Activated CD8-positive, alpha-beta memory T cell treated with anti-CD3 and anti-CD28 coated beads for 36 hours (primary cell): Measurements from ENCODE around the gene ARHGEF25. TPM values are rescaled to one million over a fixed set of nuclear protein-coding genes. Genes with fewer than 3 reads are reported as not detected.
"Not testable (repeated sequence)": the region's sequence is repeated elsewhere in the genome, so short reads cannot be mapped to it uniquely, and the experiment has no call there.

Experiments used
- CTCF ChIA-PET: fragments of 350-600 bp; sonication (Branson Sonifier 250); formaldehyde crosslinking; loops from one replicate; lab custom pipeline; 2021; ENCODE audit warnings: antibody characterized with exemption; lab: Charles Lee
- POLR2A ChIA-PET: fragments of 350-600 bp; sonication (Branson Sonifier 250); formaldehyde crosslinking; loops from one replicate; lab custom pipeline; 2021; ENCODE audit warnings: antibody characterized with exemption; lab: Charles Lee
- total RNA-seq, 2 experiments: library from RNA; stranded (reverse); gene quantifications; one replicate each; pipeline ENCODE4 v1.2.3, GENCODE V29; 2021

ARHGEF25 gene
- total RNA-seq, 2 experiments from 2014 or later: 1.6 to 2.3 TPM

- ChIA-PET POLR2A (no interaction called here), CTCF (interaction anchor here (0.7 to 4.1 kb wide), 4 partner anchors 9 to 79 kb away, joined by 3 to 21 read pairs (median 4); partner anchors contain the start of gene OS9)
Measured at GRCh38 chr12:57614948-57615500, 3.8 kb downstream of the ARHGEF25 start.

DNA sequence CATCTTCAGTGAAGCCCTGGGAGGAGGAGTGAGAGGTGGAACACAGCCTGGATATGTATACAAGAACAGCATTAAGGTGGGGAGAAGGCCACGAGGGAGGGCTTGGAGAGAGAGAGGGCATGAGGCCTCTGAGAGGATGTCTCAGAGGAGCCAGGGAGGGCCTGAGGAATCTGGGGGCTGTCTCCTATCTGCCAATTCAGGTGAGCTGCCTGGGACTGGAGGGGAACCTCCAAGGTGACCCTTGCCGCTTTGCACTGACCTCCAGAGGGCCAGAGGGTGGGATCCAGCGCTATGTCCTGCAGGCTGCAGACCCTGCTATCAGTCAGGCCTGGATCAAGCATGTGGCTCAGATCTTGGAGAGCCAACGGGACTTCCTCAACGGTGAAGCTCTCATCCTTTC is 4.4 kb downstream of the ARHGEF25 start:
- CTCF ChIA-PET: interaction anchor here (0.8 to 4.1 kb wide), 3 partner anchors 9 to 77 kb away, joined by 4 to 21 read pairs (median 4); no protein-coding TSS in a partner anchor

GRCh38 chr12:57616383-57617101 is 5.3 kb downstream of the ARHGEF25 start:
- POLR2A ChIA-PET: no interaction called here
- CTCF ChIA-PET: interaction anchor here (0.8 to 4.1 kb wide), 4 partner anchors 8 to 76 kb away, joined by 3 to 21 read pairs (median 4); no protein-coding TSS in a partner anchor

More for the DNA sequence above, 4.4 kb downstream of the ARHGEF25 start:
- POLR2A ChIA-PET: no interaction called here

GRCh38 chr12:57617942-57618341 is 6.7 kb downstream of the ARHGEF25 start:
- ChIA-PET POLR2A (no interaction called here), CTCF (no interaction called here)

DNA sequence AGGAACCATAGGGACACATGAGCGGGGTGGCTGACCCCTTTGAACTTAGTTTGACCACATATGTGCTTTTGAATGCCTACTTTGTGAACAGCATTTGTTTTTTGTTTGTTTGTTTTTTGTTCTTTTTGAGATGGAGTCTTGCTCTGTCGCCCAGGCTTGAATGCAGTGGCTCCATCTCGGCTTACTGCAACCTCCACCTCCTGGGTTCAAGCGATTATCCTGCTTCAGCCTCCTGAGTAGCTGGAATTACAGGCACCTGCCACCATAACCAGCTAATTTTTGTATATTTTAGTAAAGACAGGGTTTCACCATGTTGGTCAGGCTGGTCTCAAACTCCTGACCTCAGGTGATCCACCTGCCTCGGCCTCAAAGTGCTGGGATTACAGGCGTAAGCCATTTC is 7.2 kb downstream of the ARHGEF25 start:
- CTCF ChIA-PET: interaction anchor here (5.9 kb wide), 1 partner anchor 36 kb away, joined by 67 read pairs; no protein-coding TSS in a partner anchor
- POLR2A ChIA-PET: not testable (repeated sequence)

- ChIA-PET CTCF (interaction anchor here (1.3 to 5.9 kb wide), 4 partner anchors 12 to 37 kb away, joined by 4 to 67 read pairs (median 7); partner anchors contain the start of gene B4GALNT1), POLR2A (no interaction called here)
Measured at GRCh38 chr12:57618966-57619433, 7.8 kb downstream of the ARHGEF25 start.

GRCh38 chr12:57619434-57620244 is 8.4 kb downstream of the ARHGEF25 start:
- CTCF ChIA-PET: interaction anchor here (1.3 to 5.9 kb wide), 4 partner anchors 11 to 38 kb away, joined by 4 to 67 read pairs (median 7); partner anchors contain the start of gene B4GALNT1
- POLR2A ChIA-PET: no interaction called here

DNA sequence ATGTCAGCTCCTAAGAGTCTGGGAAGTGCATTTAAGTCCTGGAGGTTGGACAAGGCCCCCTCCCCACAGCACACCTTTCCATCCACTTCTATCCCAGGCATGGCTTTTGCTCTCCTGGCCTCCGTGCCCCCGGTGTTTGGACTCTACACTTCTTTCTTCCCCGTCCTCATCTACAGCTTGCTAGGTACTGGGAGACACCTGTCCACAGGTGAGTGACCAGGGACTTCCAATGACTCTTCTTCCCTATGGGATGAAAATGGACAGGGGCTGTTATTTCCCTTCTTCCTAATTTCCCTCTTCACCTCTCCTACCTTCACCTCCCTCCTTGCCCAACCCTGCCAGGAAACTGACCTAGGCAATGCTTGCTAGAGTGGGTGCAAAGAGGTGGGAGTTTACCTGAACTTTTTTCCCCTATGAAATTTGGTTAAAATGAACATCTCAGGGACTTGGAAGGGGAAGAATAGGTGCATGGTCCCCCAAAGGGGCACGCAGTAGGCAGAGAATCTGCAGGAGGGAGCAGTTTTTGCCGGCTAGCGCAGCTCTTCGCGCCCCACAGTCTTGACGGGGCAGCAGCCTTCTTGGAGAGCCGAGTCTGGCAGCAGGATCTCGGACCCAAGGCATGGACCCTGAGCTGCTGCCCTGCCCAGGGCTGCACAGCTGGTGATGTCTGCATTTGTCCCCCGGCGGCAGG is 9.2 kb downstream of the ARHGEF25 start:
- CTCF ChIA-PET: interaction anchor here (0.5 to 5.9 kb wide), 12 partner anchors 9 to 157 kb away, joined by 3 to 67 read pairs (median 4); partner anchors contain the start of genes ARHGEF25, B4GALNT1, DTX3 and PIP4K2C
- POLR2A ChIA-PET: interaction anchor here (0.8 kb wide), 2 partner anchors 9 to 11 kb away, joined by 3 read pairs; partner anchors contain the start of gene ARHGEF25

- CTCF ChIA-PET: interaction anchor here (0.5 to 5.9 kb wide), 9 partner anchors 9 to 157 kb away, joined by 3 to 67 read pairs (median 3); partner anchors contain the start of genes ARHGEF25, DTX3 and PIP4K2C
- POLR2A ChIA-PET: interaction anchor here (0.8 kb wide), 2 partner anchors 10 to 12 kb away, joined by 3 read pairs; partner anchors contain the start of gene ARHGEF25
Measured at GRCh38 chr12:57620936-57621496, 9.8 kb downstream of the ARHGEF25 start.

DNA sequence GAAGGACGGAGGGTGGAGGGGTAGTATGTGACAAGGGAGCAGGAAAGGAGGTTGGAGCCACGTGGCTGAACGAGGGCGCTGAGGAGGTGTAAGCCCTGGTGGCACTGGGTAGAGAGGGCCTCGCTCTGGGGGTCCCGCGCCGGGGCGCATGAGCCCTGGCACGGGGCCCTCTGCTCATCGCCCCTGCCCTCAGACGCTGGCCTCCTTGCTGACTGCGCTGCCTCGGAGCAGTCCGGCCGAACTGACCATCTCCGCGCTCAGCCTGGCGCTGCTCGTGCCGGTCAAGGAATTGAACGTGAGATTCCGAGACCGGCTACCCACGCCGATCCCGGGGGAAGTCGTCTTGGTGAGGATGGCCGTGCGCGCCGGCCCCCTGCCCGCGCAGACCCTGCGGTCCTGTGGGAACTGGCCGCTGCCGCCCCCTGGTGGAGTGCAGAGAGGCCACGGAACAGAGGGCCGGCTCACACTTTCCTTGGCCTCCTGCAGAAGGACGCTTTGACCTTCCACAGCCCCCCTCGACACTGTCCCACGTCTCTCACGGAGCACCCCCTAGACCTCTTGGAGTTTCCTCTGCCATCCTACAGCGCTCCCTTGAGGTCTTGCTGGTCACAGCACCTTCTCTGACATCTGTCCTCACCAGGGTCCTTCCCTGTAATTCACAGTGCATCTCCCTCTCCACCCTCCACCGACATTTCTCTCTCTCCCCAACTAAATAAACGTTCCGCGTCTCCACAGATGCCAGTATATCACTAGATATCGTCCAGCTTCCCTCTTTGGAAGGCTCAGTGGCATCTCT is 10.5 kb downstream of the ARHGEF25 start:
- POLR2A ChIA-PET: no interaction called here

GRCh38 chr12:57622293-57623245 is 11.3 kb downstream of the ARHGEF25 start:
- POLR2A ChIA-PET: interaction anchor here (0.5 kb wide), 1 partner anchor 1518 kb away, joined by 3 read pairs; the partner anchor contains the start of gene PA2G4
- CTCF ChIA-PET: interaction anchor here (0.8 to 5.9 kb wide), 6 partner anchors 9 to 69 kb away, joined by 3 to 67 read pairs (median 3); partner anchors contain the start of gene B4GALNT1

More for the DNA sequence above, 10.5 kb downstream of the ARHGEF25 start:
- CTCF ChIA-PET: interaction anchor here (0.8 to 5.9 kb wide), 12 partner anchors 8 to 105 kb away, joined by 3 to 67 read pairs (median 3); partner anchors contain the start of genes ARHGEF25, B4GALNT1, DTX3 and PIP4K2C

GRCh38 chr12:57623385-57623784 is 12.2 kb downstream of the ARHGEF25 start:
- CTCF ChIA-PET: interaction anchor here (5.9 kb wide), 1 partner anchor 41 kb away, joined by 67 read pairs; no protein-coding TSS in a partner anchor
- POLR2A ChIA-PET: no interaction called here

GRCh38 chr12:57623811-57624390 is 12.7 kb downstream of the ARHGEF25 start:
- CTCF ChIA-PET: interaction anchor here (1.6 to 5.9 kb wide), 2 partner anchors 8 to 42 kb away, joined by 4 to 67 read pairs; no protein-coding TSS in a partner anchor
- POLR2A ChIA-PET: no interaction called here

GRCh38 chr12:57624441-57625220 is 13.4 kb downstream of the ARHGEF25 start:
- ChIA-PET POLR2A (no interaction called here), CTCF (interaction anchor here (1.0 to 5.9 kb wide), 4 partner anchors 9 to 43 kb away, joined by 3 to 67 read pairs (median 5); partner anchors contain the start of gene B4GALNT1)
